GM21515 (cell line): ENCODE results near the gene PTX3.

ENCODE experiments used
- ATAC-seq: cut with Tn5 transposase; IDR thresholded peaks from one replicate; pipeline ENCODE4 v1.9.1; 2021; ENCODE audit not compliant: unreplicated experiment

Gene PTX3

DNA sequence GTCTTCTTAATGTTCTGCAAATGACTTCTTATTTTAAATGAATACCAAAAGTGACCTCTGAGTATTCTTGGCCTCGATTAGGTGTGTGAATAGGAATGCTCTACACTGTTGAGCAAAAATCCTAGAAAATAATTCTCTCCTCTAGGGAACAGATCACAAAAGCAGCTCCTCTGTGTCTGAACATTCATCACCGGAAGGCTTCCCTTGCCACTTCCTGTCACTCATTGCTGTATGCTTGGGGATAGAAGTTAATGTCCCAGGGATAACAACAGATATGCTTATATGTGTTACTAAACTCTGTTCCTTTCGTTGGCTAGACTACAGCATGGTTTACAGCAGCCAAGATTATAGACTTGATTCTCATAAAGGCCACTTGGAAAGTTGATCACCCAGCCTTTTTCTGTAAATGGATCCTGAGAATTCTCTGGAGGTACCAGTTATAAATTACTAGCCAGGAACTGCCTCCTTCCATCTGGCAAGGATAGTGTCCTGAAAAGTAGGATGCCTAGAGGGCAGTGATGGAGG lies 16.0 kb upstream of the PTX3 start:
- ATAC-seq = no peak

DNA sequence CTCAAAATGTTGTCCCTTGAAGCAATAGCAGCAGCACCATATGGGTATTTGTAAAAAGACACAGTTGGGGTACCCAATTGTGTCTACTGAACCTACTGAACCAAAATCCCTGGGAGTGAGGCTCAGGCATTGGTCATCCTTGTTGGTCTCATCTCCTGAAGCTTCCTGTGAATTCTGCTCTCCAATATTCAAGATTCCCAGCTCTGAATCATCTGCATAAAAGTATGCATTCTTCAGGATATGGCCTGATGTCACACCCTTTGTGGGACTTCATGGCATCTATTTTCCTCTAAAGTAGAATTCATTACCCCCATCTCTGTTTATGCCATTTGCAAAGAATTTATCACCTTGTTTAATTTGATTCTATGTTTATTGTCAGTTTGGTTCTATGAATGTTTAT lies 13.3 kb upstream of the PTX3 start:
- ATAC-seq = no peak

DNA sequence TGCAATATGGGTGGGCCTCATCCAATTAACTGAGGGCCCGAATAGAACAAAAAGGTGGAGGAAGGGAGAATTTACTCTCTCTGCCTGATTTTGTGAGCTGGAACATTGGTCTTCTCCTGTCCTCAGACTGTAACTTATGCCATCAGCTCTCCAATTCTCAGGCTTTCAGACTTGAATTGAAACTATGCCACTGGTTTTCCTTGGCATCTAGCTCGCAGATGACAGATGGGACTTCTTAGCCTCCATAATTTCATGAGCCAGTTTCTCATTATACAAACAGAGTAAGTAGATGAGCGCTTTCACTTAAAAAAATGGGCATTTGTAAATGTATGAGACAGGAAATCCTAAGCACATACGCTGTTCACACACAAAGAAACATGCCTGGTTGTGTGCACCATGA lies 8.7 kb upstream of the PTX3 start:
- no peak for ATAC-seq

DNA sequence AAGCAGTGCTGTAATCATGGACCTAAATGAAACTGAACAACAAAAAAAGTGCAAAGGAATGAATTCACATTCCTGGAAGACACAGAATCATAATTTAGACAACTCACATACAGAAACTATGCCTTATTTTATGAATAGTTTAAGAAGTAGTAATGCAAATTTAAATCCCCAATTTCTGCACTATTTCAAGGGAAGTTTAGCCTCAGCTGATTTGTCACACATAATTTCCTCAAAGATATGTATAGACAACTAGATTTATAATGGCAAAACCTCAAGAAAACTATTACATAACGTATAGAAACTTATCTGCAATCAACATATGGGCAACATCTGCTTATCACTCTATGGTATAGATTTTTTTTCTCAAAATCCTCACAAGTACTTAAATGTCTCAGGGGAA lies 7.8 kb upstream of the PTX3 start:
- no peak for ATAC-seq

DNA sequence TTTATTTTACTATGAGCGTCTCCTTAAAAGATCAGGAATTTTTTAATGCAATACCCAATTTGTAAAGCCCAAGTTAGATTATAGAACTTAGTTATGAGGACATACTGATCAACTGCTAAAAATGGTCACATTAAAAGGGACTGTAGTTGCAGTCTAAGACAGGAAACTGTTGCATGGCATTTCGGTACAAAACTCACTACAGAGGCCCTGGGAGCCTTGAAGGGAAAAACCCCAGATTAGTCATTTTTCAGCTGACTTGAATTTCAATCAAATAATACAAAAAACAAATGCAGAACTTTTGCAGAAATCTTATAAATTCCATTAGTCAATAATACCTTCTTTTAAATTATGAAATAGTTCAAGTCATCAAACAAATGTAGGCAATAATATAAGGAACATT lies 6.9 kb upstream of the PTX3 start:
- ATAC-seq = no peak

DNA sequence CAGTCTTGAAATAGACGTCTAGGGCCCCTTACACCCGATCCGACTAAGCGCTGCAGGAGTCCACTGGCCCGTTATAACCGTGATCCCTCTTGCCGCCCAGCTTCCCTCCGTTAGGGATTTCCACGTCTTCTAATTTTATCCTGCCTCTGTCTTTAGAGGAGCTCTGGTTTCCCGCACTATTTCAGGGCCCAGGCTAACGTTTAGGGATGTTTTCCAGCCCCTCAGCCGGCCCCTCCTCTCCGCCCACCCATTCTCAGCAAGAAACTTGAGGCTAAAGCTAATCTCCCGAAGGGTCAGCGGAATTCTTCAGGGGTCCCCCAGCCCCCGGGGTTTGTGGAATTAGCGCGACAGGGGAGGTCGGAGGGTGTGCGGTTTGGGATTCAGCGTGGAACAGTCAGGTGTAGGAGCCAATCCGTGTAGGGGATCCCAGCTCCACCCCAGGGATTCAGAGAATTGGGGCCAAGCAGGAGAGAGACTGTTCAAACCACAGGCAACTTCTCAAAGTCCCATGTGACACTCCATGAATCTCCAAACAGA lies 1.6 kb downstream of the PTX3 start:
- no peak for ATAC-seq

DNA sequence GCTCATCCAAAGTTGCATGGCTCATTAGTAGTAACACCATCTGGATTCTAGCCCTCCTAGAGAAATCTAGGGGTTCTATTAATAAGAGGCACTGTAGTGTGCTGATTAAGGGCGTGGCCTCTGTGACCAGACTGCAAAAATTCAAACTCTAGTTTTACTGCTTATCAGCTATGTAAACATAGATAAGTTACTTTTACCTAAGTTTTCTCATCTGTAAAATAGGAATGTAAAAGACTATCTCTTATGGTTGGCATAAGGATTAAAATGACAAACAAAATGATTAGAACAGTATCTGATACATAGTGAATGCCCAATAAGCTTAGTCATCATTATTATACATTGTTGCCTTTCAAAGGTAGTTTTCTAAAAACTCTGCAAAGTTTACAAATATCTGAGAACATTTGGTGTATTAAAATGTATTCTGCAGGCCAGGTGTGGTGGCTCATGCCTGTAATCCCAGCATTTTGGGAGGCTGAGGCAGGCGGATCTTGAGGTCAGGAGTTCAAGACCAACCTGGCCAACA lies 4.5 kb downstream of the PTX3 start:
- no peak for ATAC-seq

DNA sequence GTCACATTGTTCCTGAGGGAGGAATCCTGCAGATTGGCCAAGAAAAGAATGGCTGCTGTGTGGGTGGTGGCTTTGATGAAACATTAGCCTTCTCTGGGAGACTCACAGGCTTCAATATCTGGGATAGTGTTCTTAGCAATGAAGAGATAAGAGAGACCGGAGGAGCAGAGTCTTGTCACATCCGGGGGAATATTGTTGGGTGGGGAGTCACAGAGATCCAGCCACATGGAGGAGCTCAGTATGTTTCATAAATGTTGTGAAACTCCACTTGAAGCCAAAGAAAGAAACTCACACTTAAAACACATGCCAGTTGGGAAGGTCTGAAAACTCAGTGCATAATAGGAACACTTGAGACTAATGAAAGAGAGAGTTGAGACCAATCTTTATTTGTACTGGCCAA lies 6.1 kb downstream of the PTX3 start:
- ATAC-seq = no peak

DNA sequence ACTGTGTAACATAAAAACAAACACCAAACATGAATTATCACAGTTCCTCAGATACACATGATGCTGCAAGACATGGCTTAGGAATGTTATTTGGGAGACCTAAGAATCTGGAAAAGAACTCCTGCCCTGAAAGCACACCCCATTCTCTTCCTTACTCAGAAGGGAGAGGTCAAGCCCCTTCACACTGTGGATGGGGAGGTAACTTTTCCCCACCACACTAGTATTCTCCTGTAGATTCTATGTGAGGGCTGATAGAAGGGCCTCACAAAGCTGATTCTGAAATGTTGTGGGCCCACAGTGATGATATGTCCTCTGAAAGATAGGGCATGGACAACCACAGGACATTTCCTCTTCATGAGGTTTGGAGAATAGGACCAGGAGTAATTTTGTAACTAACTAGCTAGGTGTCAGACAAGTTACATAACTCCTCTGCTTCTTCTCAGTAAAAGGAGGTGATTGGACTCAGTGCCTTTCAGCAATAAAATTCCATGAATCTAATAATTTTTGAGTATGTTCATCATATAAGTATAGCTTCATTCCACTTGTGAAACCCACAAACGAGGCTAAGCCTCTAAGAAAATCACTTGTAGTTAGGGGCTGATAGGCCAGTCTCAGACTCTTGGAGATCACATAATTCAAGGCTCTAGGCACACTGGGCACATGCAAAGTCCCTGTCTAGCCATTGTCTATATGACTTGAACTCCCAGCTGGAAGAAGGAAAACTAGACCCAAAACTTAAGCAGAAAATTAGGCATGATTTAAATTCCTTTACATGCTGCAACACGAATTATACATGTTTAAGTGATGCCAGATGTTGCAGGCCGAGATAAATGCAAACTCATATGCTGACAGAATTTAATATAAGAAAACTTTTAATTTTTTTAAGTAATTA lies 7.5 kb downstream of the PTX3 start:
- ATAC-seq = no peak

DNA sequence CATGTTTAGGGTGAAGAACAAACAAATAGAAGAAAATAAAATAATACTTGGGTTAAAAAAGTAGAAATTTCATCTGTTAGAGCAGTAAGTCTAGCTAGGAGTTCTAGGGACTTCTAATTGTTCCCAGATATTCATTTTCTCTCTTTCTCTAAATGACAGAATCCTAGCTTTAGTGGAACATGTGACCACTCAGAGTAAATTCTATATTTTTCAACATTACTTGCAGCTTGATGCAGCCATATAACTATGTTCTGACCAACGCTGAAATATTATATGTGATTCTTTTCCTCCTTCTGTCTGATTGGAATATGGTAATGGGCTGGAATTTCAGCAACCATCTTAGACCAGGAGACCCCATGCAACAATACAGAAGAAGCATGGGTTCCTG lies 8.1 kb downstream of the PTX3 start:
- ATAC-seq = no peak

DNA sequence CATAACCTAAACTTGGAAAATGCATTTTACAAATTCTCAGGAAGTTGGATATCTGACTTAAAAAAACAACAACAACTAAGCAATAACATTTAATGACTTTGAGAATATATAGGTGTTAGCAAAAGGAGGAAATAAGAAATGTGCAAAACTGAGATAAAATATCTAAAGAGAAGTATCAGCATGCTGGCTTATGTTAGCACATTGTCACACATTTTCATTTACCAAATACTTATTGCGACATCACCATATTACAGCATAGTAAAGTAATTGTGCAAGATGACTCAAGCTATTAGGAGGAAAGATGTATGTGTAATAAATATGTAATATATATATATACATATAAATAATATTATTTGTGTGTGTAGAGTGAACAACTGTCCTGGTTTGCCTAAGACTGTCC lies 9.2 kb downstream of the PTX3 start:
- ATAC-seq = no peak

DNA sequence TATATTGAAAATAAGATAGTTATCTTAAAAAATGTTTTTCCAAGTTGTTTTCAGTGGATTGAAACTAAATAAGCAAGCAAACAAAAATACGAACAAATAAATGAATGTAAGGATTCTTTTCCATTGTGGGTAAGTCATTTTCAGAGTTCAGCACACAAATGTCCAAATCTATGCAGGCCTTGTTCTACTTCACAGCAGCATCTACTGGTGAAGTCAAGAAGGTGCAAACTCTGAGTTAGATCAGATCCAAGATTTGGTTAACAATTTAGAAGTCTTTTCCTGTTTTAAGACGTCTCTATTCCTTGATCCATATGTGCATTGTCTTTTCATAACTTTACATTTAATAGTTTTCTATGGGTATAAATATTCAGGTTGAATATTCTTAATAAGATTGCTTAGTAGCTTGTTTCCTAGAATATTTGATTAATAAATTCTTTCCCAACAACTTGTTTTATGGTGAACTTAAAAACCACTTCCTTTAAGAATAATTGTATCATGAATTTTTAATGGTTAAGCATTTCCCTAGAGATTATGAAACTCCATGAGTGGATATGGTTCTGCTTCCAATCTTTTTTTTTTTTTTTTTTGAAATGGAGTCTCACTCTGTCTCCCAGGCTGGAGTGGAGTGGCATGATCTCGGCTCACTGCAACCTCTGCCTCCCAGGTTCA lies 10.5 kb downstream of the PTX3 start:
- ATAC-seq = no peak

DNA sequence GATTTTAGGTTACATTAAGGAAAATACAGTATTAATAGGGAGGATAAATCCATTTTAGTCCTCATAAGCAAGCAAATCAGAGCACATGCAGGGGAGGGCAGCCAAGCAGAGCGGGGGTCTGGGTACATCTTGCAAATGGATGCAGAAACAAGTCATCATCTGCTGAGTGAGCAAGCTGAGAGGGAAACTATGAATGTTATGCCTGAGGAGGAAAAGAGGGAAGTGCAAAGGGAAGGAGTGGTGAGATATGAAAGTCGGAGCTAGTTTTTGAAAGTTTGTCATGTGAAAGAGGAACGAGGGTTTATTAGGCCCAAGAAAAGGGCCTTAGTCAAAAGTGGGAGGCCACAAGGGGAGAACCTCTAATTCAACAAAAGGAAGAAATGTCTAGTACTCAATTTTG lies 15.4 kb downstream of the PTX3 start:
- no peak for ATAC-seq

DNA sequence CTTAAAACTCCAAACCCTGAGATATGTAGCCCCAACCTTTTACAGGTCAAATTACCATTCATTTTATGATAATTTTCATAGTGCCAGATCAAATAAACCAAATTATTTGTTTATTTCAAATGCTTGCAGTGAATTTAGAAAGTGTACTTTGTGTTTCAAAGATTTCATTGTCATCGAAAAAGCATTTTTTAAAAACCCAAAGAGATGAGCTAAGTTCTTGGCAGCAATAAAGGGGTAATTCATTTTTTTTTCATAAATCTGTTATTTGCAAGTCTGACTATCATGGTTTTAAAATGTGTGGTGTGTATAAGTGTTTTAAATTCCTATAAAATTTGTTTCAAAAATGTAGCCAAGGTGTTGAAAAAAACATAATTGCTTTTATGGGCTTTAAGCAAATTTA lies 17.2 kb downstream of the PTX3 start:
- no peak for ATAC-seq

DNA sequence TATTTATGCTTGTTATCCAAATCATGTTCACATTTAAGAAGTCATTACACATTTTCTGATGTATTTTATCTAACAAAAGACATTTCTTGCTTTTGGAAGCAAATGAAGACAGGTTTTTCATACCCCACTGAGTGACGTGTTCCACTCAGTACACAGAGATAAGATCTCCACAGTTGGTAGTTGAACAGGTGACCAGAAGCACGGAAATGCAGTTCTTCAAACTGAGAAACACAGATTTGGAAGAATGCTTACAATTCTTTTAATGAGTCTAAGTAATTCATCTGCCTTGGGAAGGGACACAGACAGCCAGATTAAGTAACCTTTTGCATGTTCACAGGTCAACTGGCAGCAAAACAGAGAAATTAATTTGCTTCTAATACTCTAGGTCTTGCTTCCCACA lies 23.1 kb downstream of the PTX3 start:
- ATAC-seq = no peak

DNA sequence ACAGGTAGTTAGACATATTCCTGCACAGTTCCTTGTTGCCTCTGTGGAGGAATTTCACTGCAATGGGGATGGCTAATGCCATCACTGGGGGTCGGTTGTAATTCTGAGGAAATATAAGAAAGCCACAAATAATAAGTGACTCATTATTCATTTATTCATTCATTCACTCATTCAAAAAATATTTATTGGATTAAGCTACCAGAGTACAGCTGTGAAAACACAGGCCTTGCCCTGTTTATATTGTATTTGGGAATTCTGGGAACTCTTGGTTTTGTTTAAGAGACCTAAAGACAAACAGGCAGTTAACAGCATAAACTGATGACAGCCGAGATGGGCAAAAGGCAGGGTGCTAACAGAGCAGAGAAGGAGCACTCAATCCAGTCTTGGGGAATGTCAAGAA lies 23.6 kb downstream of the PTX3 start:
- ATAC-seq = no peak

DNA sequence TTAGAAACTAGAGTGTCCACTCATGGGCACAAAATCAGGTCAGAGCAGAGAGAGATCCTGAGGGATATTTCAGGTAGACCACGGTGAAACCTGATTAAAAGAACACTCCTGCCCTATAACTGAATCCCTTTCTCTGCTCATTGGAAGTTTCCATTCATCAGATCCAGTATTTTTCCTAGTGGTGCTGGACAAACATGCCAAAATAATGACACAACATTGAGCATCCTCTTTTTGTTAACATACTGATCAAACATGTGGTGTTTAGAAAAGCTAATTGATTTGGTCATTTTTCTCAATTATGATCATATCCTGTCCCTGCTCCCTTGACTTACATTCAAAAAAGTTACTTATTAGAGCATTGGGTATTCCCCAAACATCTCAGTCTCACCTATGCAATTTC lies 27.2 kb downstream of the PTX3 start:
- no peak for ATAC-seq

DNA sequence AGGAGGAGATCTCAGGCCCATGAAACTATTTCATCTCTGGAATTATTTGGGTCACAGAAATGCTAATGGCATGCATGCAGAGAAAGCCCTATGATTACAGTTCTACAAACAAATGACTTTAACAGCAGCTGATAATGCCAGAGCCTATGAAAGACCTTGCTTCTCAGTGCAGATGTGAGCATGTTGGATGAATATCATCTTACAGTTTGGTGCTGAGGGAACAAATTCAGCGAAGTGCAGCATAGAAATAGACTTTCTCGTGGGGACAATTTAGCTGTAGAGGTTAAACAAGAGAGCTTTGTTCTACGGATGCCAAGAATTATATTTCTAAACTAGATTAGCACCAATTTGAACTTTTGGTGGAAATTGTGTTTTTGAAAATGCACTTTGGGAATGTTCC lies 27.7 kb downstream of the PTX3 start:
- no peak for ATAC-seq

DNA sequence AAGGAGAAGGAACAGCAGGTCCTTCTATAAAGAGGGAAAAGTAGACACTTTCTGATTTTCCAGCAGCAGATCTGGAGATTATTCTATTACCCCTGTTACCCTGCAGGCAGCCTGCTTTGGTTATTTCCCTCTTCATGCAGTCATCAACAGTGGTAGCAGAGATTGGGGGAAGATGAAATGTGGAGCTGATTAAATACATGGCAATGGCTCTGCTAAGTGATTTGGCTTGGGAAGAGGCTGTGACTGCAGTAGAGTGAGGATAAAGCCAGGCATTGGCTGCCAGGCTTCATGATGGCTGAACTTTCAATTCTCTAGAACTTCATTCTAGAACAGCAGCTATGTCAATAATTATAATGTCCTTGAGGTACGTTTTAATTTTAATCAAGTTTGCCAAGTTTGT lies 29.1 kb downstream of the PTX3 start:
- no peak for ATAC-seq

DNA sequence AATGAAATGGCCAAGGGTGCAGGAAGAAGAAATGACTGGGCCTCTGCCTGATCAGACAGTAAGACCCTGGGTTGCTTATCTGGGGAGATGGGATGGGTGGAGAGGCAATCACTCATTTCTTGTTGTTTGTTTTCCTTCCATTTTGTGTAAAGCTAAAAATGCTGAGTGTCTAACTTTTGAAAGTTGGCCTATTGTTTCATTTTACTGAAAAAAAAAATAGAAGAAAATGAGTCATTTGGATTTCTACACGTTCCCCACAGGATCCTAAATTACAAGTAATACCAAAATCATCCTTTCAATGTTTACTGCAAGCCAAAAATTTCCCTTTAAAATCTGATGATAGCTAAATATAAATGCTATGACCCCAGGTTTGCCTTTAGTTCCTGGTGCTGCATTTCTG lies 30.6 kb downstream of the PTX3 start:
- ATAC-seq = no peak

DNA sequence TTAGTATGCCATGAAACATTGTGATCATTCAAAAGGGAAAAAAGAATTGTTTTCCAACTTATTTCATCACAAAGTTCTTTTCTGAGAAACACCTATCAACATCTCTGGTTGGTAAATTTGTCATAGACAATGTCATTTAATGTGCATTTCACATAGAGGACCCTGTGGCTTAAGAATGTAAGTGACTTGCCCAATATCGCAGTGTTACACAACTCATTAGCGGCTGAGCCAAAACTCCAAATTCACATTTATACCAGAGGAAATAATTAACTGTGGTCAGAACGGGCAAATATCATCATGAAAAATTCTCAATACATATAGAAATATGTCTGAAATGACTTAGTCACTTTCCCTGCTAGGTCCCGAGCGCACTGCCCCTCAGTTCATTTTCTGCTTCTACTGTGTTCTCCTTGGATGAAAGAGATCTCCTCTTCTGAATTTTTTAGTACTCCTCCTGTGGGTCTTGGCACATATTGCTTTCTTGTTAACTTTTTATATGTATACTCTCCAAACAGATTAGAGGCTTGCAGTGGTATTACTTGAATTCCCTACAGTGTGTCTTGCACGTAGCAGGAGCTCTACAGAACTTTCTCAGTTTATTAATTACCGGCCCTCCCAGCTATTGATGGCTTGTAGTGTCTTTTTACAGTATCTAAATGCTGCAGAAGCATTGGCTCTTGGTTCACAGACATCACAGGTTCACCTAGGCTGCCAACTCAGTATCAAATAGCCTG lies 33.1 kb downstream of the PTX3 start:
- ATAC-seq = no peak
